Bronchus fibroblast of lung (primary cell): ENCODE results near the gene SLC1A1. TPM values are rescaled to one million over a fixed set of nuclear protein-coding genes. Genes with fewer than 3 reads are reported as not detected.

ENCODE experiments used
- total RNA-seq: library from RNA; depleted of rRNA; stranded (reverse); fragments of >200 nt; gene quantifications from 2 replicates; pipeline ENCODE4 v1.2.3, GENCODE V29; 2015

The SLC1A1 gene
- 0.45 and 0.84 TPM in 2 replicates for total RNA-seq

DNA sequence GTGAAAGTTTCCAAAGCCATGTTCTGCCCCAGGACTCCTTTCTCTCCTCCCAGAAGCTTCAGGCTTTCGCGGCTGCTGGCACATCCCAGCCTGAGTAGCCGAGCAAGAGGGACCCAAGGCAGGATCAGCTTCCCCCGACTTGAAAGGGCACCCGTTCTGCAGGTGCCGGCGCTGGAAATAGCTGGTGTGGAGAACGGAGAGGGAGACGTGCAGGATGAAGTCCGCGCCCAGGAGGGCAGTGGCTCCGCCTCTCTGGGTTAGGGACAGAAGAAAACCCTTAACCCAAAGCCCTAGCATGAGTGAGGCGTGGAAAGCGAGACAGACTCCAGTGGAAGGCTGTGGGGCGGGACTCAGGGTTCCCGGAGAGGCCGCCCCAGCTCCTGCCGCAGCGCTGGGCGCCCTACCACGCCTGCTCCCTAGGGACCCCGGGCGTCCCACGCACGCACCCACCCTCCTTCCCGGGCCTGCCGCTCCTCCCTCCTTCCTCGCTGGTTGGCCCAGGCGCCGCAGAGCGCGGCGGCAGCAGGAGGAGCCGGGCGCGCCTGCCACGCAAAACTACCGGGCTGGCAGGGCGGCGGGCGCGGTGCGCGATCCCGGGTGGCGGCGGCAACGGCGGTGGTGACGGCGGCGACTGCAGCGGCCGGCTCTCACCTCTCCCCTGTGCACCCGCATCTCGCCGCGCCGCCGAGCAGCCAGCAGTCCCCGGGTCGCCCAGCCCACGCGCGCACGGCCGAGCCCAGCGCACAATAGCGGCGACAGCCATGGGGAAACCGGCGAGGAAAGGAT, at the start of gene SLC1A1:
Gene SLC1A1 (plus strand): TSS at position 550 of the 786 bp plus-strand sequence. CDS start 212 bp downstream, at position 762.

Other genes starting within 250 kb of the SLC1A1 start
- 7.9 and 11.4 TPM in 2 replicates for gene GLIS3, start 190.4 kb upstream of the SLC1A1 start, total RNA-seq
- gene PLPP6, start 171.8 kb downstream of the SLC1A1 start, total RNA-seq = 6.4 and 7.3 TPM in 2 replicates
- gene SPATA6L, start 176.0 kb downstream of the SLC1A1 start, total RNA-seq = under 0.01 and 0.89 TPM in 2 replicates
- gene CDC37L1, start 189.1 kb downstream of the SLC1A1 start, total RNA-seq = 10.4 and 10.9 TPM in 2 replicates